GM21381 (cell line): ENCODE results near the gene PSD4.

Experiments
- ATAC-seq: cut with Tn5 transposase; IDR thresholded peaks from one replicate; pipeline ENCODE4 v1.9.1; 2021; ENCODE audit warnings: mild to moderate bottlenecking, moderate library complexity; ENCODE audit not compliant: unreplicated experiment

The PSD4 gene

GRCh38 chr2:113183264-113183663 lies 9.5 kb downstream of the PSD4 start:
- no peak for ATAC-seq

GRCh38 chr2:113183703-113184102 lies 9.9 kb downstream of the PSD4 start:
- ATAC-seq = no peak

GRCh38 chr2:113184531-113185230 lies 10.9 kb downstream of the PSD4 start:
- ATAC-seq = no peak

GRCh38 chr2:113185664-113186432 lies 12.1 kb downstream of the PSD4 start:
- no peak for ATAC-seq

- ATAC-seq = no peak
These were observed 12.6 kb downstream of the PSD4 start for GRCh38 chr2:113186433-113186796.

GRCh38 chr2:113187771-113188170 lies 14.0 kb downstream of the PSD4 start:
- ATAC-seq = no peak

- no peak for ATAC-seq
These were observed 17.1 kb downstream of the PSD4 start for GRCh38 chr2:113190871-113191270.

GRCh38 chr2:113192459-113193100 lies 18.8 kb downstream of the PSD4 start:
- no peak for ATAC-seq

- ATAC-seq = no peak
These were observed 22.2 kb downstream of the PSD4 start for GRCh38 chr2:113195923-113196501.

- no peak for ATAC-seq
These were observed 23.1 kb downstream of the PSD4 start for GRCh38 chr2:113196839-113197238.

GRCh38 chr2:113197347-113198047 lies 23.7 kb downstream of the PSD4 start:
- no peak for ATAC-seq

- no peak for ATAC-seq
These were observed 24.4 kb downstream of the PSD4 start for GRCh38 chr2:113198048-113198789.

GRCh38 chr2:113198790-113199612 lies 25.2 kb downstream of the PSD4 start:
- peak; percentile 67 for ATAC-seq

- no peak for ATAC-seq
These were observed 26.5 kb downstream of the PSD4 start for GRCh38 chr2:113200236-113200635.

GRCh38 chr2:113200736-113201490 lies 27.1 kb downstream of the PSD4 start:
- no peak for ATAC-seq

GRCh38 chr2:113201496-113202304 lies 27.9 kb downstream of the PSD4 start:
- no peak for ATAC-seq

- ATAC-seq = no peak
These were observed 28.8 kb downstream of the PSD4 start for GRCh38 chr2:113202305-113203216.
